GM23338 (cell line): ENCODE measurements around the gene CASP5.

ENCODE experiments used
- EZH2phosphoT487 ChIP-seq: fragments of 200-600 bp; sonication (generic); IDR thresholded peaks from one replicate; pipeline ENCODE4 v1.8.1; 2018; ENCODE audit warnings: antibody characterized with exemption; ENCODE audit not compliant: unreplicated experiment
- TF ChIP-seq, protein P1 (sequence below): IDR thresholded peaks from 2 replicates; pipeline ENCODE4 v1.6.1; 2016; ENCODE audit warnings: antibody characterized with exemption
- TF ChIP-seq, protein P2 (sequence below), 2 experiments: fragments of 200-600 bp in 1 of 2; sonication (generic) in 1 of 2; conservative IDR thresholded peaks; 2 replicates each; pipeline versions ENCODE4 v1.5.1 to v1.6.1; 2016 to 2017; ENCODE audit warnings: antibody characterized with exemption in 2 of 2, low read depth in 2 of 2, mild to moderate bottlenecking in 2 of 2, moderate library complexity in 1 of 2

DNA sequence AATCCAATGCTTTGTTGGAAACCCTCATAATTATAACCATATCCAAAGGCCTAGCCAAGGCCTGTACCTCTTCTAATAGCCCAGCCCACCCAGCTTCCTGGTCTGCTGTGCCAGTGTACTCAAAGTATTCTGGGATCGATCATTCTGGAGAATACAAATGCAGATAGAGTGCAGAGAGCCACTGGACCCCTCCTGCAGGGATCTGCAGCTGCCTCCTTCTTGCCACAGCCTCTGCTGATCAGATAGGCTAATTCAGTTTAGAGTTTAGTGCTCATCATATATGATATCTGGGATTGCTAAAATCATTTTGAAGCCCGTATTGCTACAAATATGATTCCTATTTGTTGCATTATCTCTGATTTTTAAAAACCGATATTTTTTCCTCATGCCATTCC is 17.5 kb downstream of the CASP5 start:
- TF ChIP-seq EZH2phosphoT487 = no peak
- TF ChIP-seq, protein P1, sequence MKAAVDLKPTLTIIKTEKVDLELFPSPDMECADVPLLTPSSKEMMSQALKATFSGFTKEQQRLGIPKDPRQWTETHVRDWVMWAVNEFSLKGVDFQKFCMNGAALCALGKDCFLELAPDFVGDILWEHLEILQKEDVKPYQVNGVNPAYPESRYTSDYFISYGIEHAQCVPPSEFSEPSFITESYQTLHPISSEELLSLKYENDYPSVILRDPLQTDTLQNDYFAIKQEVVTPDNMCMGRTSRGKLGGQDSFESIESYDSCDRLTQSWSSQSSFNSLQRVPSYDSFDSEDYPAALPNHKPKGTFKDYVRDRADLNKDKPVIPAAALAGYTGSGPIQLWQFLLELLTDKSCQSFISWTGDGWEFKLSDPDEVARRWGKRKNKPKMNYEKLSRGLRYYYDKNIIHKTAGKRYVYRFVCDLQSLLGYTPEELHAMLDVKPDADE = no peak
- TF ChIP-seq, protein P2, sequence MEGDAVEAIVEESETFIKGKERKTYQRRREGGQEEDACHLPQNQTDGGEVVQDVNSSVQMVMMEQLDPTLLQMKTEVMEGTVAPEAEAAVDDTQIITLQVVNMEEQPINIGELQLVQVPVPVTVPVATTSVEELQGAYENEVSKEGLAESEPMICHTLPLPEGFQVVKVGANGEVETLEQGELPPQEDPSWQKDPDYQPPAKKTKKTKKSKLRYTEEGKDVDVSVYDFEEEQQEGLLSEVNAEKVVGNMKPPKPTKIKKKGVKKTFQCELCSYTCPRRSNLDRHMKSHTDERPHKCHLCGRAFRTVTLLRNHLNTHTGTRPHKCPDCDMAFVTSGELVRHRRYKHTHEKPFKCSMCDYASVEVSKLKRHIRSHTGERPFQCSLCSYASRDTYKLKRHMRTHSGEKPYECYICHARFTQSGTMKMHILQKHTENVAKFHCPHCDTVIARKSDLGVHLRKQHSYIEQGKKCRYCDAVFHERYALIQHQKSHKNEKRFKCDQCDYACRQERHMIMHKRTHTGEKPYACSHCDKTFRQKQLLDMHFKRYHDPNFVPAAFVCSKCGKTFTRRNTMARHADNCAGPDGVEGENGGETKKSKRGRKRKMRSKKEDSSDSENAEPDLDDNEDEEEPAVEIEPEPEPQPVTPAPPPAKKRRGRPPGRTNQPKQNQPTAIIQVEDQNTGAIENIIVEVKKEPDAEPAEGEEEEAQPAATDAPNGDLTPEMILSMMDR (conservative IDR thresholded peaks at IDR 0.05; ENCODE audit: low read depth in 2 of 2) = no peak
